ENCODE data around the gene GABRD.

The GABRD gene

DNA sequence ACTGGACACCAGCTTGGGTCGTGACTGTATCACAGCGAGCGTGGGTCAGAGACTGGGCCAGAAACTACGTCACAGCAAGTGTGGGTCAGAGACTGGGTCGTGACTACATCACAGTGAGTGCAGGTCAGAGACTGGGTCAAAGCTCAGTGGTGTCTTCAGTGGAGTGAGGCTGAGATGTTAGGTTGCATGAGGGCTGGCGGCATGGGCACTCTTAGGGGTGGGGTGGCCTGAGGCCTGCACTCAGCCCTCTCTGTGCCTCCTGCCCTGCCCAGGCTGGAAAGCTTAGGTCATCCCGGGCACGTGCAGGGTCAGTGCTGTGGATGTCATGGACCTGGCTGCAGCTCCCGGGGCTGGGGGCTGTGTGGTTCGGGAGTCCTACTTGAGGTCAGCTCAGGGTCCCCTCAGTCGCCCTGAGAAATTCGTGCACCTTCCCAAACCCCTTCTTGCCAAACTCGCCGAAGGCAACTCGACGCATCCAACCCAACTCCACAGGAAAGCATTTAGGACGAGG lies 34.5 kb upstream of the GABRD start:
- in situ Hi-C loops (cut with MboI; ENCODE audit: low sequenced_read_pairs): no loop called here

DNA sequence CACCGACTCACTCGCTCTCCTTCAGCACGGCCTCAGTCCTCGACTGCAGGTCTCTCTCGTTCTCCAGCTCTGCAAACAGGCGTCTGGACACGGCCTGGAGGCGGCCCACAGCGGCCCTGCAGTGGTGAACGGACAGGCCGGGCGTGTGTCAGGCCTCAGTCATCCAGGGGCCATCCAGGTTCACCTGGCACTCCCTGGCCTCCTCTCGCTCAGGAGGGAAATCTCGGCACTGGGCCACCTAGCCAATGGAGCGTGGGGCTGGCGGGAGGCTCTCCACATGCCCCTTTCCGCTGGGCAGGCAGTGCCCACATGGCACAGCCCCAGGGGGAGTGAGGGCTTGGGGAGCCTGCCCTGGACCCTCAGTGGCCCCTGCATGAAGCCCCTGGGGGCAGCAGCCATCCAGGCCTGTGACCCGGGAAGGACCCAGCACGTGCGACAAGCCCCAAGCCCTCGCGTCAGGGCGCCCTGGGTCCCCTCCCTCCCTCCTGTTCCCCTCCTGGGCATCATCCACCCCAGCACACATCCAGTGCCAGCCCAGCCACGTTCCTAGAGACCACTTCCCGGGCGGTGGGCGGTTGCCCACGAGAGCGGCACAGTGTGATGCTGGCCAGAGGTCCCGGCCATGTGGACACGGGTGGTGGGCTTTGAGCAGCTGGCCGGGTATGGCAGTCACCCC lies 33.6 kb upstream of the GABRD start:
- in situ Hi-C loops (cut with MboI; ENCODE audit: low sequenced_read_pairs): no loop called here

DNA sequence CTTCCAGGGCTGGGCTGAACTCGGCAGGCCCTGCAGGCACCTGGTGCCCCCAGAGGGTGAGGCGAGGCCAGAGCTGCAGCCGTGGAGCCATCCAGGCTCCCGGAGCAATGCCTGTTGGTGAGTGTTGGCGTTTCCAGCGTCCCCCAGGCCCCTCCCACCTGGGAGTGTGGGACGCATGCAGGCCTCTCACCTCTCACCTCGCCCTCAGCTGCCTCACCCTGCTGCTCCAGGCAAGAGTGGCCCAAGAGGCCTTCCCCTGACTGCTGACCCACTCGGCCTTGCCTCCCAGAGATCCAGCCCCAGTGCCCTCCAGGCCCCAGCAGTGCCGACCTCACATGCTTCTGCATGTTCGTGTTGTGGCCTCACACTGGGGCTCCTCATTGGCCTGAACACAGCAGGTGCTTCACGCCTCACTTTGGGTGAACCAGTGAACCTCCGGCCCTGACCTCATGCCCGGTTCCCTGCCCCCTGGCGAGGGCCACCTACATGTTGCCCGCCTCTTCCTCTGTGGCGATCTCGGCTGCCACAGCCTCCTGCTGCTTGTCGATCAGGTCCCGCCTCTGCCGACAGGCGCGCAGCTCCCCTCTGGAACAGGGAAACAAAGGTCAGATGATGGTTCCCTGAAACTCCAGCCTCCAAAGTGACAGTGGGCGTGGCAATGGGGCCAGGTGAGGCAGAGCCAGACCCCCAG lies 32.5 kb upstream of the GABRD start:
- in situ Hi-C loops (cut with MboI; ENCODE audit: low sequenced_read_pairs): no loop called here

DNA sequence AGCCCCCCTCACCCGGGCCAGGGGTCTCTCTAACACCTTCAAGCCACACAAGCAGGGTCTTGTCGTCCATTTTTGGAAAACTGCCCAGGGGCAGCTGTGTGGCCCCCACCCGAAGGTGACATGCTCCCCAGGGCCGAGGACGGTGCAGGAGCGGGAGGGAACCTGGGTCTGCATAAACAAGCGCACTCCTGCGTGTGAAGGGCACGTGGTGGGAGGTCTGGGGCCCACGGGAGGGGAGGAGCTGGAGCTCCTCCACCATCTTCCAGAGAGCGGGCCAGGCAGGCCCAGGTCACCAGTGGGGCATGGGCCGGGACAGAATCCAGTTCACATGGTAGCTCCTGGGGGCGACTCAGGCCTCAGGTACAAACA lies 32.0 kb upstream of the GABRD start:
- in situ Hi-C loops (cut with MboI; ENCODE audit: low sequenced_read_pairs): no loop called here

DNA sequence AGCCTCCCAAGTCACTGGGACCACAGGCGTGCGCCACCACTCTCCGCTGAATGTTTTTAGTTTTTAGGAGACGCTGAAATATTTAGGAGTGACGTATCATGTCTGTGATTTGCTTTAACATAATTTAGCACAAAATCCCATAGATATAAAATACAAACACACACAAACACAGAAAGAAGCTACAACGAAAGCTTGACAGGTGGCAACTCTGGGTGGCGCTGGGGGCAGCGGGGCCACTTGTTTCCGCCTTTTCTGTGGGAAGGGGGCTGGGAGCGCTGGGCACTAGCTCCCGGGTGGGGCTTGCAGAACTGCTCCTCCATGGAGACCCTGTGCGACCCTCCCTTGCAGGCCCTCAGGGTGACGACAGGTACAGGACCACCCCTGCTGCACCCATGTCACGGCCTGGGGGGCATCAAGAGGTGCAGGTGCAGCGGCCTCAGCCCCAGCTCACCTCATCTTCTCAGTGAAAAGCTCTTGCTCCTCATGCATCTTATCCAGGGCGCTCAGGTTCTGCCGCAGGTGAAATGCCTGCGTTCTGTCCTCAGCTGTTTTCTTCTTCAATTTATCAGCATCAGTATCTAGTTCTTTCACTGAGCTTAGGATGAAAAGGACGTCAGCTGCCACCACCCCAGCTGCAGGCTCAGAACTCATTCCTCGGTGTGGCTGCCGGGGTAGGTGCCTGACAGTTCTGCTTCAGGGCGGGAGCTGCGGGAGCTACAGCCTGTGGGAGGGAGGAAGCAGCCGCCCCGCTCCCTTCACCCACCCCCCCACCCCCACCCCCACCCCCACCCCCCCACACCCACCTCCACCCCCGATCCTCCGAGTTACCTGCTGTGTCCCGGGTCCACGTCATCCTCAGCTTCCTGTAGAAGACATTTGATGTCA lies 30.8 kb upstream of the GABRD start:
- in situ Hi-C loops (cut with MboI; ENCODE audit: low sequenced_read_pairs): no loop called here

DNA sequence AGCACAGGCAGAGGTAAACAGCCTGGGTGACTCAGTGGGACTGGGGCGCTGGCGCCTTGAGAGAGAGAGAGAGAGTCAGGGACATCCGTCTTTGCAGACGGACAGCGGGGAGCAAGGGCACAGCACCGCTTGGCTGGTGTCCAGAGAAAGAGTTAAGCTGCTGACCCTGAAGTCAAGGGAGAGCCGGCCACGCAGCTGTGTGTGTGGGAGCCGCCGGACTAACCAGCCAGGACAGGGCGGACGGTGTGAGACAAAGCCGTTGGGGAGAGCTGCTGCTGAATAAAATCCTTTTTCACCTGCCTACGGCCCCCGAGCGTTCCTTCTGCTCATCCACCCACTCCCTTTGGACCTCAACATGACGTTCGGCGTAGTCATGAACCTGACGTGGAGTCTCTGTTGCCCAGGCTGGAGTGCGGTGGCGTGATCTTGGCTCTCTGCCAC lies 30.0 kb upstream of the GABRD start:
- in situ Hi-C loops (cut with MboI; ENCODE audit: low sequenced_read_pairs): no loop called here

DNA sequence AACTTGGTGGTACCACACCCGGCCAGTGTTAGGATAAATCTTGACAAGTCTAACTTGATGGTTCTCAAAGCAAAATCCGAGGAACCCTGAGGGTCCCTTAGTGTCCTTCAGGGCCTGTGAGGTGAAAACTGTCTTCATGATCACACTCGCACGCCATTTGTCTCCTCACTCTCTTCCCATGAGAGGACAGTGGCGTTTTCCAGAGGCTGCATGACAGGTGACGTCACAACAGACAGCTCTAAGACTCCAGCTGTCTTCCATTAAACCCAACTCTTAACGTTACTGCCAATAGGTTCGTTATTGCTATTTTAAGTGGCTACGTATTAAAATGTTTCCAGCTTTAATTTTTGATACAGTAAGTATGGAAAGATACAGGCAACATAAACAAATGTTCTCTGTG lies 29.4 kb upstream of the GABRD start:
- in situ Hi-C loops (cut with MboI; ENCODE audit: low sequenced_read_pairs): no loop called here

DNA sequence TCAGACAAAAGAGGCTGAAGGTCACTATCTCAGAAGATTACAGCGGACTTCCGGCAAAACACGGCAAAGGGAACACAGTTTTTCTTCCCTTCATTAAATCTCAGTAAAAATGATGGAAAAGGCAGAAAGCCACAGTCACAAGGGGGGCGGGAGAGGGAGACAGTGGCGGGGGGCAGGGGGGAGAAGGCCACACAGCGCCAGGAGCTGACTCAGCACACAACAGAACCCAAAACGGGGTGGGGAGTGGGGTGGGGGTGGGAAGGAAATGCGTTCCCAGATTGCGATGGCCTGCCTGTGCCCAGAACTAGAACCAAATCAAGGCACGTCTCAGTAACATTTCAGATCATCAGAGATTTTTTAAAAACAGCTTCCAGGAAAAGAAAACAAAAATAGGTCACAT lies 28.9 kb upstream of the GABRD start:
- in situ Hi-C loops (cut with MboI; ENCODE audit: low sequenced_read_pairs): no loop called here

DNA sequence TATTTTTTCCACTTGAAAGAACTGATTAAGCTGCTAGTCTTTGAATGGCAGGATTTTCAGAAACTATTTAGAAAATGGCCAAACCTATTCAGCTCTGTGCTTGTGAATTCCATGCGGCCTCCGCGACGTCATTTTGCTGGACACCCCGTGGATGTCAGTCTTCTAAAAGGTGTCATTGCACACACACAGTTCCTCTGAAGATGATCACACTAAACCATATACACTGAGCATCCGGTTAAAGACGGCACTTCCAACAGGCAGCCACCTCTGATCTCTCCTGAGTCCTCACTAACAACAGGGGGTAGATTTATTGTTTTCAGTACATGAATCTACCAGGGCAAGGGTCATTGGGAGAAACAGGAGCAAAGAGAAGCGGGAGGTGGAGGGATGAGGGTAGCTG lies 24.6 kb upstream of the GABRD start:
- in situ Hi-C loops (cut with MboI; ENCODE audit: low sequenced_read_pairs): no loop called here

DNA sequence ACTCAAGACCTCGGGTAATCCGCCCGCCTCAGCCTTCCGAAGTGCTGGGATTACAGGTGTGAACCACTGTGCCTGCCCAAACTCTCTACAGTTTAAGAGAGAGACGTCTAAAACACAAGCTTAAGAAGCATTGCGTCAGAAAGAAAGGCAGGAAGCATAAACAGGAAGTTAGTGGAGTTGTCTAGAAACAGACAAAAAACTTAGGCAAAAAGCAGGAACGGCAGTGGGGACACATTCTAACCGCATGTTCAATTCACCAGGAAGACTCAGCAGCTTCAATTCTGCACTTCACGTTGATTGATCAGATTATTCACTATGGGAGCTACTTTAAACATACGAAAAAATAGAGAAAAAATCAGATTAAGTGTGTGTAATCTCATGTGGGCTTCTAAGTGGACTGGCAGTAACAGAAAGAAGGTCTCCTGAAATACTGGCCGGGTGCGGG lies 22.9 kb upstream of the GABRD start:
- in situ Hi-C loops (cut with MboI; ENCODE audit: low sequenced_read_pairs): no loop called here

DNA sequence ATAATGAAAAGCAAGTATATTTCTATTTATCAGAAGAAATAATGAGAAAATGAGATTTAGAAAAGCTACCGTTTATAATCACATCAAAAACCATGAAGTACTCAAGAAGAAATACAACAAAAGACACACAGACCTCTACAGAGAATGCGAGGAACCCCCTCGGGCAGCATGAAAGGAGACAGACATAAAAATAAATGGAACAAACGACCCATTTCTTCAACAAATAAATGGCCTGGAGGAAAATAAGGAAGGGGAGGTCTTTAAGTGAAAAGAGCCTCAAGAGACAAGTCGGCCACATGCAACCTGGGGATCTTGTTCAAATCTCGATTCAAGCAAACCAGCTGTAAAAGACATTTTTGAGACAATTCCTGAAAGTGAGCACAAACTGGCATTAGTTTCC lies 21.6 kb upstream of the GABRD start:
- in situ Hi-C loops (cut with MboI; ENCODE audit: low sequenced_read_pairs): no loop called here

DNA sequence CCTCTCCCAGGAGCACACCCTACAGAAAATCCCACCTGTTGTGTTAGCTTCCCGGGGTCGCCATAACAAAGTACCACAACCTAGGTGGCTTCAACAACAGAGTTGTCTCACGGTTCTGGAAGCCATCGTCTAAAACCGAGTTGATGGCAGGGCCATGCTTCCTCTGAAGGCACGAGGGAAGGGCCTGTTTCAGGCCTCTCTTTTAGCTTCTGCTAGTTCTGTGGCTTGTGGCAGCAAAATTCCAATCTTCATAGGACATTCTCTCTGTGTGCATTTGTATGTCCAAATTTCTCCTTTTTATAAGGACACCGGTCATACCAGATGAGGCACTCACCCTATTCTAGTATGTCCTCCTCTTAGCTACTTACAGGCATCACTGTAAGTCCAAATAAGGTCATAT lies 18.7 kb upstream of the GABRD start:
- in situ Hi-C loops (cut with MboI; ENCODE audit: low sequenced_read_pairs): no loop called here

DNA sequence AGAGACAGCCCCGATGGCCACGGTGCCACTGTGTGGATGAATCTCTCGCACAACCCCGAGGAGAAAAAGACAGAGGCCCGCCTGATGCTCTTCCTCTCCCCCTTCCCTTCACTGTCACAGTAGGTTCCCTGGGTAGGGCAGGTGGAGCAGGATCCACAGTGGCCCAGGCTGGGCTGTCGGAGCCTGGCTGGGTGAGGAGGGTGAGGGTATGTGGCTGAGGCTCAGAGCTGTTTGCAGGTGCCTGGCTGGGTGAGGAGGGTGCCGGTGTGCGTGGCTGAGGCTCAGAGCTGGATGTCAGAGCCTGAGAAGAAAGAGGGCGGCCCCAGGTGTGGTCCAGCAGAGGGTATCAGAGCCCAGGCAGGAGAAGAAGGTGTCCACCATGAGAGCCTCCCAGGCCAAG lies 18.3 kb upstream of the GABRD start:
- in situ Hi-C loops (cut with MboI; ENCODE audit: low sequenced_read_pairs): no loop called here

DNA sequence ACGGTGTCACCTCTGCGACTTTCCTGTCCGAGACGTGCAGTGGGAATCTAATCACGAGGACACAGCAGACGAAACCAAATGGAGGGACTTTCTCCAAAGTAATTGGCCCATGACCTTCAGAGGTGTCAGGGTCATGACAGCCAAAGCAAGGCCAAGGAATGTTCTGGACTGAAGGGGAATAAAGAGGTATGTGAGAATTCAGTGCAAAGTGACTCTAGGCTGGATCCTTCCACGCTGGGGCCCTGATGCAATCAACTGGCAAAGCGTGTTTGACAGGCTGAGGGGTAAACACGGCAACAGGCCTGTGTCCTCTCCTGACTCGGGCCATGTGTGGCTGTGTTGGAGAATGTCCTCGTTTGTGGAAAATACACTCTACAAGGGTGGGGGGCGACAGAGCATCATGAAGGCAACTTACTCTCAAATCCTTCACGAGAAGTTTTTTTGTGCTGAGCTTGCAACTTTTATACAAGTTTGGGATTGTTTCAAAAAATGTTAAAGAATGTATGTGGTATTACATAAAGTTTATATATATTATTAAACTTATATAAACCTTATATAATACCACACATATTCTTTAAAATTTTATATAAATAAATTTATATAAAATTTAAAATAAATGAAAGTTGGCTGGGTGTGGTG lies 17.3 kb upstream of the GABRD start:
- in situ Hi-C loops (cut with MboI; ENCODE audit: low sequenced_read_pairs): no loop called here

DNA sequence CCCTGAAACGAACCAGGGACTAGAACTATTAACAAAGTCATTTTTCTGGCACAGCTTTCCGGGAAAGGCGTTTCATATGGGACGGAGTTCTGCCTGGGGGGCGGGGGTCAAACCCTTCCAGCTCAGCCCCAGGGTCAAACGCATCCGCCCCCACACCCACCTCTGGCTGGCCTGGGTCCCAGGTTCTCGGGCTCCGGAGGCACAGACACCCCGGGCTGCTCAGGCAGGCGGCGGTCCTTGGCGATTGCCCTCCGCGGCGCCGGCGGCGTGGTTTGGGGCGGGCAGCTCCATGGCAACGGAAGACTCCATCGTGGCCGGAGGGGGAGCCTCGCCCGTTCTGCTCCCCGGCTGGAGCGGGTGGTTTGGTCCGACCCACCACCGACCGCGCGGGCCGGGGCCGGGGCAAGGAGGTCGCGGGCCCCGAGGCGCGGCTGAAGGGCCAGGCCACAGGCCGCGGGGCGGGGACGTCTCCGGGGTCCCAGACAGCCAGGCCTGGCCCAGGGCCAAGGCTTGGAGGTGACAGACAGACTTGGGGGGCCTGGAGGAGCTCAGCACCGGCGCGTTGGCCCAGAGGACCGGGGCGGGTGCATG lies 15.5 kb upstream of the GABRD start, which contains the start of gene CFAP74:
TSS of gene CFAP74 (minus strand) at position 246 of the 591 bp plus-strand sequence. CDS start 12,830 bp downstream, outside the sequence.
- in situ Hi-C loops (cut with MboI; ENCODE audit: low sequenced_read_pairs): no loop called here

DNA sequence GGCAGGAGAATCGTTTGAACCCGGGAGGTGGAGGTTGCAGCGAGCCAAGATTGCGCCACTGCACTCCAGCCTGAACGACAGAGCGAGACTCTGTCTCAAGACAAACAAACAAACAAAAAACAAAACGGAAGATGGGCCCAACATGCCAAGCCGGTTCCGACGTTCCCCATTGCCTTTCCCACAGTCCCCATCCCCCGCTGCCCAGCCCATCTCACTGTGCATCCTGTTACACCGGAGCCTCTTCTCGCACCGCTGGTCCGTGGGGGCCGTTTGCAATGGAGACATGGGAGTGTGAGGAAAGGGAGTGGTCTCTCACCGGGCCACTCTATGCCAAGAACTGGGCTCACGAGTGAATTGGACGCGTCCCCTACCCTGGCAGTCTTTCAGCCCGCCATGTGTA lies 14.3 kb upstream of the GABRD start:
- in situ Hi-C loops (cut with MboI; ENCODE audit: low sequenced_read_pairs): no loop called here

DNA sequence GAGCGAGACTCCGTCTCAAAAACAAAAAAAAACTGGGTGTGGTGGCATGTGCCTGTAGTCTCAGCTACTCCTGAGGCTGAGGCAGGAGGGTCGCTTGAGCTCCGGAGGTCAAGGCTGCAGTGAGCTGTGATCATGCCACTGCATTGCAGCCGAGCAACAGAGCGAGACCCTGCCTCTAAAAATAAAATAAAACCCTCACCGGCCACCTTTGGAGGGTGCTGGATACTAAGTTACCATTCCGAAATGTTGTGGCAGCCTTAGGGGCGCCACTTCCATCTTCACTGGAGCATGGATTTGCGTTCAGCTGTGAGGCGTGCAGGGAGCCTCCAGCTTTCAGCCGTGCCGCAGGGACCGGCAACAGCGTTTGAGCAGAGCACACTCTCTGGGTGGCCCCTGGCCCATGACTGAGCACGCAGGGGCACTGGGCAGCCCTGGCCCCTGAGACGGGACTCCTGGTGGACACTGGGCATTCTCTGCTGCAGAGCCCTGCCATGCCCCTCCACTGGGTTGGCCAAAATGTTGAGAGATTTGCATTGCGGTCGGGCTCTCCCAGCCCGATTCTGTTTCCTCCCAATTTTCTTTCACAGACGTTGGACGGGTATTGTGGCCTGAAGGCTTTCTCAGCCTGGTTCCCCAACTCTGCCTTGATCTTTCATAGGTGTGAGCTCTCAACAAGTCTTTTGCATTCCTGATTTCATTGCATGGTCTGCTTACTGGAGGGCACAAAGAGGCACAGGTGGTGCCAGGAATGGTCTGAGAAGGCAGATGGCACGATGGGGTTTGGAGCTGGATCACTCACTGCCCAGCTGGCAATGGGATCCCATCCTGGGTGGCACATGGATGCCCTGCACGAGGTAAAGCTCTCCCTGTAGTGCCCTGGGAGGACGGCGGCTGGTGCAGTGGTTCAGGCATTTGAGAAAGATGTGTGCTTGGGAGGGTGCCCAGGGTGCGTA lies 9.8 kb upstream of the GABRD start:
- in situ Hi-C loops (cut with MboI; ENCODE audit: low sequenced_read_pairs): no loop called here

DNA sequence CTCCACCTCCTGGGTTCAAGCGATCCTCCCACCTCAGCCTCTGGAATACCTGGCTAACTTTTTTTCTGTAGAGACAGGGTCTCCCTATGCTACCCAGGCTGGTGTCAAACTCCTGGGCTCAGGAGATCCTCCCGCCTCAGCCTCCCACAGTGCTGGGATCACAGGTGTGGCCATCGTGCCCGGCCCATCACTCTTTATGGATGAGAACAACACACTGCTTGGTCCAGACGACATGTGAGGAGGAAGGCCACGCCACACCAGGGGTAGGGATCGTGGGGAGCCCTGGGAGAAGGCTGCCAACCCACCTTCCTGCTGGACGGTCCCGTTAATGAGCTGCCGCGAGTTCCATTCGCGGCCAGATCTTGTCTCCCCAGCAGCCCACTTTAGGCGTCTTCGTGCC lies 5.0 kb upstream of the GABRD start:
- in situ Hi-C loops (cut with MboI; ENCODE audit: low sequenced_read_pairs): no loop called here

All from HL-60/S4 treated with phorbol 12-myristate 13-acetate at 8.2 ng/mL for 4 days and 3 days (cell line).